ENCODE measurements around the gene MRPS27.

- TF ChIP-seq CTCF (IDR thresholded peaks at IDR 0.05; ENCODE audit: low read depth, low read length, missing input control) = no peak
- no peak for TF ChIP-seq GABPA (IDR thresholded peaks at IDR 0.05 in 1 of 2, conservative IDR thresholded peaks at IDR 0.05 in 1 of 2)
- TF ChIP-seq ZBTB33 (IDR thresholded peaks at IDR 0.05) = no peak
- no peak for TF ChIP-seq REST (IDR thresholded peaks at IDR 0.05)
- no peak for TF ChIP-seq TAF1 (conservative IDR thresholded peaks at IDR 0.05)
- TF ChIP-seq ATF3 (IDR thresholded peaks at IDR 0.05) = no peak
Observed at GRCh38 chr5:72325566-72326305, 5.7 kb upstream of the MRPS27 start.

Data from liver (tissue), 3 donors.